Bone marrow (tissue), 2 donors: ENCODE measurements around the gene SEC24B.
A peak's percentile ranks its signal among the peaks of the same experiment; 100 is the strongest.
"Not testable (repeated sequence)": the region's sequence is repeated elsewhere in the genome, so short reads cannot be mapped to it uniquely, and the experiment has no call there.

Experiments
- DNase-seq, 2 donors: peaks; one replicate each; lab custom pipeline; 2025; lab: John Stamatoyannopoulos, UW

Gene SEC24B

DNA sequence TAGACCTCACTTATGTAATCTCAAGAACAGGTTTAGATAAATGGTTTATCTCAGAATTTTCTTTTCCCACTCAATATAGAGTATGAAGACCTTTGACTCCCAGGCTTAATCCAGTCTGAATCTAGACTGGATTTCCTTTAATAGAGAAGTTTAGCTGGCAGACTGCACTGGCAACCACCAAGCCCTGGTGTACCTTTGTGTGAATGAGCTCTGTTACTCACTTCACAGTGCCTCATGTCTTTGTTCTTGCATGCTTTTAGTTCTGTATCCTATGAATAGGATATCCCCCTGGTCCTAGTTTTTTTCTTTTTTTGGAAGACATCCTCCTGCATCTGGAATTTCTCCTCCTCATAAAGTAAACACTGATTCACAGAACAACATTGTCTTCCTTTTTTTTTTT is 73.3 kb downstream of the SEC24B start:
- DNase-seq = no peak

DNA sequence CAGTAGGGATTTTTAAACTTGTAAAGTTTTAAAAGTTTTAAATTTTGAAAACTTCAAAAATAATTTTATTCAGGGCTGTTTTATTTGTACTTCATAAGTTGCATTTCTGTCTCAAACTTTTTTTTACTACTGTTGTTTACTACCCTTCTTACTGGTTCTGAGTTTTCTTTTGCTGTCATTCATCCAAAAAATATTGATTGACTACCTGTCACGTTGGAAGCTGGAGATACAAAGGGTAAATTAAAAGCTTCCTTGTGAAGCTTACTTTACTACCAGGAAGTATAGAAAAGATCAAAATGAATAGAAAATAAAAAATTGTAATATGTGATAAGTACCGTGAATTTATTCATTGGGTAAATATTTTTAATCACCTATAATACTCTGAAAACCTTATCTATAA is 77.1 kb downstream of the SEC24B start:
- DNase-seq = no peak

- DNase-seq = no peak
Measured at GRCh38 chr4:109511414-109511813, 77.8 kb downstream of the SEC24B start.

DNA sequence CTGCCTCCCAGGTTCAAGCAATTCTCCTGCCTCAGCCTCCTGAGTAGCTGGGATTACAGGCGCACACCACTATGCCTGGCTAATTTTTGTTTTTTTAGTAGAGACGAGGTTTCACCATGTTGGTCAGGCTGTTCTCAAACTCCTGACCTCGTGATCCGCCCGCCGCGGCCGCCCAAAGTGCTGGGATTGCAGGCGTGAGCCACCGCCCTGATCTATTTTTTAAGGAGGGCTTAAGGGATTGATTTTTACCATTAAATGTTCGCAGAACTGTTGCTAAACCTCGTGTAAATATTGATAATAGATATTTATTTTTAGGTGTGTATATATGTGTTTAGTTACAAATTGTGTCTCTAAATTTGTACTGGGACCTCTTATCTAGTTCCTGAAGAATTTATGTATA is 79.8 kb downstream of the SEC24B start:
- DNase-seq = not testable (repeated sequence)

DNA sequence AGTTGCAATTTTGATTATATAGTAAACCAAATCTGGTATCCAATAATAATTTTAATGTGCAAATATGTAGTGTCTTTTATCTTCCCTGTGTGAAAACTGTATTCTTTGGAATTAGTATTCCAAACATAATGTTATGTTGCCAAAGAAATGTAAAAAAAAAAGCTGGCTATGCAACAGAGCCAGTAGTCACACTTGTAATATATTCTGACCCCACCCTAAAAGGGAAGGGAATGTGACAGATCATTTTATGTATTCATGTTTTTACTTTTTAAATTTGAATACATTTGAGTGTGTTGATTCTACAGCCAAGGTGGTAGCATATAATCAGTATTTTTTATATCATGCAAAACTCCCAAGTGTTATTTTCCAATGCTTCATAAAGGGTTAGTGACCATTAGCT is 98.6 kb downstream of the SEC24B start:
- DNase-seq = no peak

GRCh38 chr4:109545401-109545800 is 111.8 kb downstream of the SEC24B start:
- DNase-seq = no peak

DNA sequence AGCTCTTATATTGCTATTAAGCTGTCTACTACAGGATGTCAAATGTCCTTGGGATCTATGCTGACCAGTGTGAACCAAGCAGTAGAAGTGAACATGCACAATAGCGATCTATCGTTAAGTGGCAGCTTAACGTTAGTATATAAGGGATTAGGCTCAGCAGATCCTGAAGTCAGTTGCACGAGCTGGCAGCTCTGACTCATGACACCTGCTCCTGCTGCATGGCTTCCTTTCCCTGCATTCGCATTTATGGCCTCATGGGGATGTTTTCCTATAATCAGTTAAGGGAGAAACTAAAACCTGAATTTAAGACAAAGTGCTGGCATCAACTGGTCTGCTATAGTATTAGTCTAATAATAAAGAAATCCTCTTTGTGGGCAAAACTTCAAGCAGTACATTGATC is 113.8 kb downstream of the SEC24B start:
- no peak for DNase-seq

DNA sequence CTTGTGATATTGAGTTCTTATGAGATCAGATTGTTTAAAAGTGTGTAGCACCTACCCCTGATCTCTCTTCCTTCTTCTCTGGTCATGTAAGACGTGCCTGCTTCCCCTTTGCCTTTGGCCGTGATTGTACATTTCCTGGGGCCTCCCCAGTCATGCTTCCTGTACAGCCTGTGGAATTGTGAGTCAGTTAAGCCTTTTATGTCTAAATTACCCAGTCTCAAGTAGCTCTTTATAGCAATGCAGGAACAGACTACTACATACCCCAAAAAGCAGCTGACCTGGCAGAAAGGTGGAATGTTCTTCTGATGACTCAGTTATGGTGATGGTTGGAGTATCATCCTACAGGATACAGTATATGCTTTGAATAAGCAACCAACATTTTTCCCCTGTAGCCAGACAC is 115.0 kb downstream of the SEC24B start:
- peak; percentile 25 to 85 for DNase-seq

GRCh38 chr4:109552237-109552636 is 118.6 kb downstream of the SEC24B start:
- no peak for DNase-seq

GRCh38 chr4:109553130-109553529 is 119.5 kb downstream of the SEC24B start:
- no peak for DNase-seq

DNA sequence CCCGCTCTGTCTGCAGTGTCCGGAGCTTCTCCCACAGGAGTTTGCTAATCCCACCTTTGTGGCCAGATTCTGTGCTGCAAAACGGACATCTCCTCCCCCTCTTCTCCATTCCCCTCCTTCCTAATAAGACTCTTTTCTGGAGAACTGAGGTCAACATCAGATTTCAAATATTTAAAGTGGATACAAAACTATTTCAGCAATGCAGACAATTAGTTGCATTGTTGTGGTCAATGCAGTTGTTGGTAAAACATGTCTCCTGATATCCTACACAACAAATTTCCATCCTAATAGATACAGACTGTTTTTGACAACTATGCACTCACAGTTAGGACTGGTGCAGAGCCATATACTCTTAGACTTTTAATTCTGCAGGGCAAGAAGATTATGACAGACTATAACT is 121.4 kb downstream of the SEC24B start:
- no peak for DNase-seq

DNA sequence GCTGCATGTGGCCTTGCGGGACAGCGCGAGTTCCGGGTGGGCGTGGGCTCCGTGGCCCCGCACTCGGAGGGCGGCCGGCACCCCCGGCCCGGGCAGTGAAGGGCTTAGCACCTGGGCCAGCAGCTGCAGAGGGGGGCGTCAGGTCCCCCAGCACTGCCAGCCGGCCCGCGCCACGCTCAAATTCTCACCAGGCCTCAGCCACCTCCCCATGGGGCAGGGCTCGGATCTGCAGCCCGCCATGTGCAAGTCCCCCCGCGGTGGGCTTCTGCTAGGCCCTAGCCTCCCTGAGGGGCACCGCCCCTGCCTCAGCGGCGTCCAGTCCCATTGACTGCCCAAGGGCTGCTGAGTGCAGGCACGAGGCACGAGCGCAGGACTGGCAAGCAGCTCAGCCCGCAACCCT is 123.8 kb downstream of the SEC24B start:
- DNase-seq = no peak

- DNase-seq = not testable (repeated sequence)
Measured at GRCh38 chr4:109558095-109558494, 124.5 kb downstream of the SEC24B start.

DNA sequence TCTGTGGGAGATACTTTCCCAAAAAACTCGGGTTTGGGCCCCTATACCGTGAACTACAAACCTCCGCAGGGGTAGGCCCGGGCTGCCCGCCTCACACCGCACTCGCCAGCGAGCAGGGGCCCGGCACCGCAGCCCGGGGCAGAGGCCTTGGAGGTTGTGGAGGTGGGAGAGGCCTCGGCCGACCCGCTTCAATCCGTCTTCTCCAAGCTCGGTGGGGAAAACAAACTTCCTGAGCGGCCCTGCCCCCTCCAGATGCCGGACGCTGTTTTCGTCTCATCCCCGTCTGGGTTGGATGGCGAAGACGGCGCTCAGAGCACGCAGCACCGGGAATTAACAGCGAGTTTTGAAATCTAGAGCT is 126.0 kb downstream of the SEC24B start:
- no peak for DNase-seq

GRCh38 chr4:109559983-109560686 is 126.5 kb downstream of the SEC24B start, which contains the start of gene MCUB:
Gene MCUB, plus strand, starts transcription at chr4:109560246. Its CDS starts 92 bp downstream, at chr4:109560338.
- DNase-seq = peak; percentile 25 to 55

- peak; percentile 52 to 83 for DNase-seq
Measured at GRCh38 chr4:109560687-109561461, 127.3 kb downstream of the SEC24B start.

- no peak for DNase-seq
Measured at GRCh38 chr4:109562457-109563239, 129.0 kb downstream of the SEC24B start.

- DNase-seq = no peak
Measured at GRCh38 chr4:109571494-109571893, 137.9 kb downstream of the SEC24B start.

DNA sequence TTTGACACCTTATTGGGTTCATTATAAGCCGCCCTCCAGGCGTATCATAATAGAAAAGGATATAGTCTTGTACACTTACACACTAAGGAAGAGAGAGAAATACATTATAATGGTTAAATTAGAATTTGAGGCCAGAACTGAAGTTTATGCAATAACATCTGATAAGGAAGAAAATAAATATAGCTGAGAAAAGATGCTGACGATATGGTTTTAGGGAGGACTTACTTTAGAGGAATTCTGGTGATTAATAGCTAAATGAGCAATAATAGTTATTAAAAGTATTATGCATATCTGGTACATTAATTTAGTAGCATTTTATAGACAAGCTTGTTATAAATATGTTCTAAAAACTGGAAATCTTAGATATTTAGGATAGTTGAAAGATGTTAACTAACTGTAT is 138.5 kb downstream of the SEC24B start:
- no peak for DNase-seq

GRCh38 chr4:109574443-109574850 is 140.8 kb downstream of the SEC24B start:
- peak in 1 of 2 donors; percentile 29 for DNase-seq

DNA sequence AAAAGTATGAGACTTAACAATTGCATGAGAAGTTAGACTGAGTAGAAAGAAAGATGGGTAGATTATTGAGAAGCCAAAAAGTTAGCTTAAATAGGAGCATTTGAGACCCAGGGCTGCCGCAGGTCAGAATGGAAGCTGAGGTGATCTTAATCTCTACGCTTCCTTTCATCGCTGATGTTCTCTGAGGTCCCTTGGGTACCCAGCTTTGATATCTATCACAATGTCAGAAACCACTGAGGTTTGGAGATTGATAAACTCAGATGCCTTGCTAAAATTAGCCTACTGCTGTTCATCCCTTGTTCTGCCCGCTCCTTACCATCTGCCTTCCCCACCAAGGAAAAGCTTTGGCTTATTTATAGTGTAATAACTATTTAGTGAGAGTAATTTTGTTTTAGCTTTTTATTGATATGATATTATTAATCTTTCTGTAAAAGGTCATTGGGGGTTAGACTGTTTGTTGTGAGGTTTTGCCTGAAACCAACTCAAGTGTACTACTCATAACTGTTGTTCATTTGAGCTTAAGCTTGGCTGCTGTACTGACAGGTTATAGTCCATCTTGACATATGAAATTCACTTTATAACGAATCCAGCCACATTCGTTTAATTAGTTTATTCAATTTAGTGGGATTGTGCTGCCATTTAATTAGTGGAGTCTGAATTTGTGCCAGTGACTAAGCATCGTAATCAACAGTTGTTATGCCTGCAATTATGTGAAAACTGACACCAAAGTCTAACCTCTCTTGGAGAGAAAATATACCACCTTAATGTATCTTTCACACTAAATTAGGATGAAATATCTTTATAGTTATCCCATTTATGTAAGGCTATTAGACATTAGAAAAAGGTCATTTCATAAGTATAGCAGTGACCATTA is 141.6 kb downstream of the SEC24B start:
- DNase-seq = no peak

DNA sequence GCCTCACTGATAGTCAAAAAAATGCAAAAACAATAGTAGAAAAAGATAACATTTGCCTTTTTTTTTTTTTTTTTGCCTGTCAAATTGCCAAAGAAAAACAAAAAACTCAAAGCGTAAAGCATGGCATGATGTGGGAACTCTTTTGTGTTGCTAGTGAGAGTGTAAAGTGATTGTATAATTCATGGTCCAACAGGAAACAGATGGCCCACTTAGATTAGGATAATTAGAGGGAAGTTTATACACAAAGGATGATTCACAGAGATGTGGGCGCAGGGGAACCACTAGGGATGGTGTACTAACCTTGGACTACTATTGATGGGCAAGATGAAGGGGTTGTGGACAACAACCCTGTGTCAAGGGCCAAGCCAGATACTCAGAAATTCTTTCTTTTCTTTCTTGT is 142.8 kb downstream of the SEC24B start:
- DNase-seq = peak in 1 of 2 donors; percentile 93
